Gastrocnemius medialis (tissue), 4 donors: ENCODE measurements around the gene TTLL3. TPM values are rescaled to one million over a fixed set of nuclear protein-coding genes. Genes with fewer than 3 reads are reported as not detected.

ENCODE experiments used
- ATAC-seq, 2 donors: fragments of 150-250 bp; one replicate each; pipeline ENCODE4 v1.9.1; 2016
- DNase-seq, 2 donors: peaks; one replicate each; pipeline ENCODE4 v3.0.0-alpha.2; 2019
- H3K27ac ChIP-seq, 4 donors: fragments of 200-600 bp; sonication (generic); 1 replicate in 1 of 4; 2 replicates in 3 of 4; pipeline ENCODE4 v1.5.1; 2016 to 2018; ENCODE audit warnings: mild to moderate bottlenecking in 2 of 4, moderate library complexity in 1 of 4
- H3K27me3 ChIP-seq, 3 donors: fragments of 200-600 bp; sonication (generic) in 2 of 3; 1 replicate in 1 of 3; 2 replicates in 2 of 3; pipeline versions ENCODE4 v1.5.1 to v1.6.0; 2016 to 2019; ENCODE audit warnings: mild to moderate bottlenecking in 1 of 3, moderate library complexity in 1 of 3
- H3K36me3 ChIP-seq, 2 donors: fragments of 200-600 bp; sonication (generic) in 1 of 2; one replicate each; pipeline ENCODE4 v1.5.1; 2017 to 2018
- H3K4me1 ChIP-seq, 2 donors: fragments of 200-600 bp; sonication (generic) in 1 of 2; one replicate each; pipeline ENCODE4 v1.5.1; 2016 to 2017; ENCODE audit warnings: mild to moderate bottlenecking in 2 of 2
- H3K4me3 ChIP-seq, 4 donors: fragments of 200-600 bp; sonication (generic) in 3 of 4; 1 replicate in 1 of 4; 2 replicates in 3 of 4; pipeline ENCODE4 v1.5.1; 2016 to 2019; ENCODE audit warnings: mild to moderate bottlenecking in 2 of 4
- H3K9me3 ChIP-seq, 3 donors: fragments of 200-600 bp; sonication (generic) in 2 of 3; 1 replicate in 1 of 3; 2 replicates in 2 of 3; pipeline ENCODE4 v1.5.1; 2016 to 2019
- CTCF ChIP-seq, 5 experiments: fragments of 450-650 bp in 3 of 5; fragments of 200-600 bp in 2 of 5; sonication (generic) in 2 of 5; IDR thresholded peaks in 4 of 5; conservative IDR thresholded peaks in 1 of 5; 1 replicate in 4 of 5; 2 replicates in 1 of 5; pipeline ENCODE4 v1.5.1; 2016 to 2019; ENCODE audit warnings: antibody characterized with exemption in 5 of 5, mild to moderate bottlenecking in 3 of 5, moderate library complexity in 3 of 5
- POLR2A ChIP-seq, 2 donors: fragments of 450-650 bp; IDR thresholded peaks; one replicate each; pipeline ENCODE4 v1.6.1; 2017; ENCODE audit warnings: antibody characterized with exemption in 2 of 2, mild to moderate bottlenecking in 2 of 2, moderate library complexity in 2 of 2
- in situ Hi-C, 4 donors: fragments of 200-750 bp; cut with MboI; loops; one replicate each; pipeline versions ENCODE4 v1.15.0 to v1.8.0; 2017; ENCODE audit warnings: low sequenced_read_pairs in 4 of 4
- intact Hi-C: fragments of 100-400 bp; cut with DNase I; formaldehyde crosslinking; loops from one replicate; pipeline ENCODE4 v1.15.1; 2023; ENCODE audit warnings: low total_unique reads
- total RNA-seq, 4 donors: library from RNA; depleted of rRNA; stranded (reverse); fragments of >200 nt; gene quantifications; one replicate each; pipeline versions ENCODE4 v1.1.0 to v1.2.3, GENCODE V29; 2016

Gene TTLL3
- total RNA-seq, 4 donors from 2014 or later, result 3.2 to 17.6 (median 8.5) TPM

GRCh38 chr3:9792405-9793160, 17.5 kb upstream of the TTLL3 start, which contains the start of the genes ARPC4 and TADA3:
Gene ARPC4, plus strand, starts transcription at chr3:9793082. Its CDS starts 40 bp downstream, at chr3:9793122.
Gene TADA3, minus strand, starts transcription at chr3:9792473. Its CDS starts 1,007 bp downstream, at chr3:9791466.
- TF ChIP-seq CTCF (IDR thresholded peaks at IDR 0.05 in 4 of 5, conservative IDR thresholded peaks at IDR 0.05 in 1 of 5) (peak in 2 of 5 experiments; percentile 20 to 40), POLR2A (IDR thresholded peaks at IDR 0.05) (peak; percentile 63 to 83)
- ATAC-seq, result peak; percentile 97
- Histone ChIP-seq H3K36me3 (peaks cover under 1 to 14% of the 10 kb centered on the region in 2 donors), H3K9me3 (no peaks in the 10 kb centered on the region), H3K27ac (peak within 1 kb of the TSS; percentile 93 to 99 (median 98)), H3K27me3 (no peaks in the 10 kb centered on the region), H3K4me3 (peak within 1 kb of the TSS; percentile 89 to 99 (median 94)), H3K4me1 (peaks cover 20 to 27% of the 10 kb centered on the region in 2 donors)
- in situ Hi-C loops (no loop called here), intact Hi-C loops (loop anchor here (1.0 to 2.0 kb wide), 4 partner anchors 43 to 144 kb away; partner anchors contain the start of genes BRPF1, MTMR14, OGG1 and RPUSD3)
- peak; percentile 87 to 88 for DNase-seq

GRCh38 chr3:9793161-9793781, 16.8 kb upstream of the TTLL3 start:
- Histone ChIP-seq H3K9me3 (no peaks in the 10 kb centered on the region), H3K36me3 (peaks cover 4 to 21% of the 10 kb centered on the region in 2 donors), H3K4me3 (peak overlapping the region; percentile 89 to 99 (median 94)), H3K27ac (peak overlapping the region; percentile 93 to 99 (median 98)), H3K4me1 (peaks cover 20 to 27% of the 10 kb centered on the region in 2 donors), H3K27me3 (no peaks in the 10 kb centered on the region)
- in situ Hi-C loops (no loop called here), intact Hi-C loops (loop anchor here (2.0 kb wide), 1 partner anchor 144 kb away; the partner anchor contains the start of gene MTMR14)
- TF ChIP-seq CTCF (IDR thresholded peaks at IDR 0.05 in 4 of 5, conservative IDR thresholded peaks at IDR 0.05 in 1 of 5) (no peak), POLR2A (IDR thresholded peaks at IDR 0.05) (no peak)
- peak; percentile 31 to 34 for ATAC-seq
- no peak for DNase-seq

GRCh38 chr3:9794400-9794799, 15.7 kb upstream of the TTLL3 start:
- peaks cover 20 to 27% of the 10 kb centered on the region in 2 donors for H3K4me1 ChIP-seq
- intact Hi-C loops, result no loop called here

GRCh38 chr3:9795207-9795606, 14.9 kb upstream of the TTLL3 start:
- intact Hi-C loops, result no loop called here

More at GRCh38 chr3:9794400-9794799, 15.7 kb upstream of the TTLL3 start:
- in situ Hi-C loops, result no loop called here
- no peak for TF ChIP-seq POLR2A (IDR thresholded peaks at IDR 0.05)
- no peak for TF ChIP-seq CTCF (IDR thresholded peaks at IDR 0.05 in 4 of 5, conservative IDR thresholded peaks at IDR 0.05 in 1 of 5)
- Histone ChIP-seq H3K9me3 (no peaks in the 10 kb centered on the region), H3K4me3 (no peak overlapping the region), H3K36me3 (peaks cover 6 to 26% of the 10 kb centered on the region in 2 donors), H3K27me3 (no peaks in the 10 kb centered on the region), H3K27ac (peak overlapping the region in 1 of 4 donors; percentile 93)
- ATAC-seq, result no peak
- DNase-seq, result no peak

More at GRCh38 chr3:9795207-9795606, 14.9 kb upstream of the TTLL3 start:
- no peaks in the 10 kb centered on the region for H3K9me3 ChIP-seq
- ATAC-seq (no peak), DNase-seq (no peak)
- in situ Hi-C loops, result no loop called here
- peaks cover 6 to 30% of the 10 kb centered on the region in 2 donors for H3K36me3 ChIP-seq
- peaks cover 20 to 27% of the 10 kb centered on the region in 2 donors for H3K4me1 ChIP-seq
- TF ChIP-seq POLR2A (IDR thresholded peaks at IDR 0.05) (no peak), CTCF (IDR thresholded peaks at IDR 0.05 in 4 of 5, conservative IDR thresholded peaks at IDR 0.05 in 1 of 5) (no peak)
- H3K27me3 ChIP-seq, result no peaks in the 10 kb centered on the region
- H3K4me3 ChIP-seq, result no peak overlapping the region
- H3K27ac ChIP-seq, result no peak overlapping the region
